ENCODE data around the gene MYL6.

The MYL6 gene

GRCh38 chr12:56141946-56142784 lies 16.0 kb upstream of the MYL6 start:
- no peak for DNase-seq

DNA sequence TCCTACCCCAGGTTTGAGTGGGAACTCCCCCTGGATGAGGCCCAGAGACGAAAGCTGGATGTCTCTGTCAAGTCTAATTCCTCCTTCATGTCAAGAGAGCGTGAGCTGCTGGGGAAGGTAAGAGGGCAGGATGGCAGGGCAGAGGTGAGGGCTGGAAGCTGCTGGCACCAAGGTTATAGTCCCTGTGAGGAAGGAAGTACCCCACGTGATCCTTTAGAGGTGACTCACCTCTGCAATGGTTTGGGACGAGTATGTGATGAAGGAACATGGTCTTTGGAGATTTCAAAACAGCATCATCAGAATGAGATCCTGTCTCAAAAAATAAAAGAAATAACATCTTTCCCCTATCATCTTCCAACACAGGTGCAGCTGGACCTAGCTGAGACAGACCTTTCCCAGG lies 14.9 kb upstream of the MYL6 start:
- Histone ChIP-seq H3K4me1 (ENCODE audit: low read length) (no peaks in the 10 kb centered on the region), H3K27ac (ENCODE audit: low read length) (no peak overlapping the region), H3K9me3 (replicated peaks; ENCODE audit: insufficient read depth, low read length) (no peaks in the 10 kb centered on the region), H4K20me1 (ENCODE audit: insufficient read depth, low read length) (no peaks in the 10 kb centered on the region), H3K9ac (ENCODE audit: low read length) (no peak overlapping the region), H3K36me3 (replicated peaks; ENCODE audit: insufficient read depth, low read length) (no peaks in the 10 kb centered on the region; the same call in none of the 2 replicates), H3K4me2 (ENCODE audit: low read depth, low read length) (no peak overlapping the region), H3K9me2 (replicated peaks; ENCODE audit: insufficient read depth, low read length) (no peaks in the 10 kb centered on the region), H3F3A (ENCODE audit: insufficient read depth, low read length) (0 out of 2 replicates have a peak, but pooled peaks cover 11% of the 10 kb centered on the region), H3K4me3 (ENCODE audit: low read length) (no peak overlapping the region), H2AFZ (ENCODE audit: low read length) (no peak overlapping the region), H3K27me3 (replicated peaks; ENCODE audit: insufficient read depth, low read length) (no peaks in the 10 kb centered on the region), H3K79me2 (ENCODE audit: low read length) (no peaks in the 10 kb centered on the region)
- DNase-seq = no peak
- TF ChIP-seq, protein P1, sequence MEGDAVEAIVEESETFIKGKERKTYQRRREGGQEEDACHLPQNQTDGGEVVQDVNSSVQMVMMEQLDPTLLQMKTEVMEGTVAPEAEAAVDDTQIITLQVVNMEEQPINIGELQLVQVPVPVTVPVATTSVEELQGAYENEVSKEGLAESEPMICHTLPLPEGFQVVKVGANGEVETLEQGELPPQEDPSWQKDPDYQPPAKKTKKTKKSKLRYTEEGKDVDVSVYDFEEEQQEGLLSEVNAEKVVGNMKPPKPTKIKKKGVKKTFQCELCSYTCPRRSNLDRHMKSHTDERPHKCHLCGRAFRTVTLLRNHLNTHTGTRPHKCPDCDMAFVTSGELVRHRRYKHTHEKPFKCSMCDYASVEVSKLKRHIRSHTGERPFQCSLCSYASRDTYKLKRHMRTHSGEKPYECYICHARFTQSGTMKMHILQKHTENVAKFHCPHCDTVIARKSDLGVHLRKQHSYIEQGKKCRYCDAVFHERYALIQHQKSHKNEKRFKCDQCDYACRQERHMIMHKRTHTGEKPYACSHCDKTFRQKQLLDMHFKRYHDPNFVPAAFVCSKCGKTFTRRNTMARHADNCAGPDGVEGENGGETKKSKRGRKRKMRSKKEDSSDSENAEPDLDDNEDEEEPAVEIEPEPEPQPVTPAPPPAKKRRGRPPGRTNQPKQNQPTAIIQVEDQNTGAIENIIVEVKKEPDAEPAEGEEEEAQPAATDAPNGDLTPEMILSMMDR (IDR thresholded peaks at IDR 0.05; ENCODE audit: low read length) = no peak
- TF ChIP-seq EZH2 (optimal IDR thresholded peaks at IDR 0.05; ENCODE audit: low read depth, low read length) (no peak), EZH2phosphoT487 (IDR thresholded peaks at IDR 0.05; ENCODE audit: low read length) (no peak)

More at GRCh38 chr12:56141946-56142784, 16.0 kb upstream of the MYL6 start:
- no peaks in the 10 kb centered on the region; the same call in none of the 2 replicates for H3K36me3 ChIP-seq (replicated peaks; ENCODE audit: insufficient read depth, low read length)
- no peak overlapping the region for H3K4me3 ChIP-seq (ENCODE audit: low read length)
- H3K9me2 ChIP-seq (replicated peaks; ENCODE audit: insufficient read depth, low read length) = no peaks in the 10 kb centered on the region
- H3K9ac ChIP-seq (ENCODE audit: low read length) = no peak overlapping the region
- no peak for TF ChIP-seq EZH2phosphoT487 (IDR thresholded peaks at IDR 0.05; ENCODE audit: low read length)
- TF ChIP-seq EZH2 (optimal IDR thresholded peaks at IDR 0.05; ENCODE audit: low read depth, low read length) = no peak
- TF ChIP-seq, protein P1 (IDR thresholded peaks at IDR 0.05; ENCODE audit: low read length) = no peak
- no peaks in the 10 kb centered on the region for H3K4me1 ChIP-seq (ENCODE audit: low read length)
- no peaks in the 10 kb centered on the region for H3K27me3 ChIP-seq (replicated peaks; ENCODE audit: insufficient read depth, low read length)
- H3F3A ChIP-seq (ENCODE audit: insufficient read depth, low read length) = 0 out of 2 replicates have a peak, but pooled peaks cover 11% of the 10 kb centered on the region
- H3K27ac ChIP-seq (ENCODE audit: low read length) = no peak overlapping the region
- H3K9me3 ChIP-seq (replicated peaks; ENCODE audit: insufficient read depth, low read length) = no peaks in the 10 kb centered on the region
- no peaks in the 10 kb centered on the region for H4K20me1 ChIP-seq (ENCODE audit: insufficient read depth, low read length)
- H3K79me2 ChIP-seq (ENCODE audit: low read length) = no peaks in the 10 kb centered on the region
- H2AFZ ChIP-seq (ENCODE audit: low read length) = no peak overlapping the region
- no peak overlapping the region for H3K4me2 ChIP-seq (ENCODE audit: low read depth, low read length)

DNA sequence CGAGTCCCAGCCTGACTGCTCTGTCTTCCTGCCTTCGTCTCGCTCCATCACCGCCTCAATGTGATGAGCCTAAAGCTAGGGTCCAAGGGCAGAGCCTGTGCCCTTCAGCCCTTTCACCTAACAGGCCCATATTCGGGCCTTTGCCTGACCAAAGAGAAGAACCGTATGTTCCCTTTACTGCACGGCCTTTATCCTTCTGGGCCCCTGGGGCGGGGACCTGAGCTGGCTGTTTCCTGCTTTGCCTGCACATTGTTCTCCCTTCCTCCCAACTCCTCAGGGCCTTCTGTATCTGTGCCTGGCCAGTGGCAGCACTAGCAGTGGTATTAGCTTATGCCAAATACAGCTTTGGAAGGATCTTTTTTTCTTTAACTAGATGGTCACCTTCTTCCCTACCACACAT lies 14.3 kb upstream of the MYL6 start:
- no peak overlapping the region for H3K4me3 ChIP-seq (ENCODE audit: low read length)
- no peaks in the 10 kb centered on the region for H3K9me3 ChIP-seq (replicated peaks; ENCODE audit: insufficient read depth, low read length)
- H4K20me1 ChIP-seq (ENCODE audit: insufficient read depth, low read length) = no peaks in the 10 kb centered on the region
- no peaks in the 10 kb centered on the region for H3K4me1 ChIP-seq (ENCODE audit: low read length)
- no peaks in the 10 kb centered on the region for H3K79me2 ChIP-seq (ENCODE audit: low read length)
- H2AFZ ChIP-seq (ENCODE audit: low read length) = no peak overlapping the region
- DNase-seq = no peak
- no peak overlapping the region for H3K4me2 ChIP-seq (ENCODE audit: low read depth, low read length)
- no peaks in the 10 kb centered on the region for H3K27me3 ChIP-seq (replicated peaks; ENCODE audit: insufficient read depth, low read length)
- H3K9me2 ChIP-seq (replicated peaks; ENCODE audit: insufficient read depth, low read length) = no peaks in the 10 kb centered on the region
- no peak overlapping the region for H3K27ac ChIP-seq (ENCODE audit: low read length)
- H3K9ac ChIP-seq (ENCODE audit: low read length) = no peak overlapping the region
- no peaks in the 10 kb centered on the region; the same call in none of the 2 replicates for H3K36me3 ChIP-seq (replicated peaks; ENCODE audit: insufficient read depth, low read length)
- TF ChIP-seq, protein P1 (IDR thresholded peaks at IDR 0.05; ENCODE audit: low read length) = no peak
- no peak for TF ChIP-seq EZH2phosphoT487 (IDR thresholded peaks at IDR 0.05; ENCODE audit: low read length)
- no peak for TF ChIP-seq EZH2 (optimal IDR thresholded peaks at IDR 0.05; ENCODE audit: low read depth, low read length)
- 0 out of 2 replicates have a peak, but pooled peaks cover 11% of the 10 kb centered on the region for H3F3A ChIP-seq (ENCODE audit: insufficient read depth, low read length)
